DMS53 treated with DMSO at 0.1 percent for 48 hours (cell line): ENCODE data around the gene GTPBP3.

Experiments
- DNase-seq: peaks from one replicate; lab custom pipeline; 2025; ENCODE audit not compliant: unreplicated experiment; lab: John Stamatoyannopoulos, UW

The GTPBP3 gene

DNA sequence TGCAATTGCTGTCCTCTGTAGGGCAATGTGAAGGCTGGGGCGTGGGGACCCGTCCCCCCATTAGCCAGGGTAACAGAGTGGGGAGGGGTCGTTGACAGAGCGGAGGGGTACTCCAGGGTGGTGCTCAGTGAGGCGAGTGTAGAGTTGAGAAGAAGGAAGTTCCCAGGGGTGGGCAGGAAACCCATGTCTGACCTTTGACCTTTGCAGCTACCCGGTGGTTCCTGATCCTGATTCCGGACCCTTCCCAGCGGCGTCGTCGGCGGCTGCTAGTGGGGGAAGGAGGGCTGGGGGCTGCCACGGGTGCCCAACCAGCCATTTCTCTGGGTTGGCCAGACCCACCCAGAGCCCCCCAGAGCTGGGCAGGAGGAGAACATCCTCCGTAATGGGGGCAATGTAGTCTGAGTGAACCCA, 41.9 kb downstream of the GTPBP3 start:
- DNase-seq: no peak

DNA sequence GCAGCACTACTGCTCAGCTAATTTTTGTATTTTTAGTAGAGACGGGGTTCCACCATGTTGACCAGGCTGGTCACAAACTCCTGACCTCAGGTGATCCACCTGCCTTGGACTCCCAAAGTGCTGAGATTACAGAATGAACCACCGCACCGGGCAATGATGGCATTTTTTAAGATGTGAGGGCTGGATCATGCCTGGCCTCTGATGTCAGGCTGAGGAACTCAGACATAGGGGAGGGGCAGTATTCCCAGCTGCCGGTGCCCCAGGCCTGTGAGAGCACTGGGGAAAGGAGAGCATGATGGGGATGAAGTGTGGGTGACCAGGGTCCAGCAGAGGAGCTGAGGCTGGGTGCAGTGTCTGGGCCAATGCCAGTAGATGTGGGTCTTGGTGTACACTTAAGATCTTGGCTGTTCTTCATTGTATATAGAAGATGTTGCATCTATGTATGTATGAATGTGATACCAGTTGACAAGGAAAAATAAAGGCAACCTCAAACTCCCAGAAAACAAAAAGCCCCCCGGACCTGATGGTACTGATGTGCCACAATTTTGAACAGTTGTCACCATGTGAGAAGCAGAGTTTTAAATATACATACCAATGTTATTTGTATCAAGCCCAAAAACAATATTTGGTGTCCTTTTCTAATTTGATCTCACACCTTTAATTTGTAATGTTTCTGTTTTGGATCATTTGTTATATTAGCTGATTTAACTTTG, 43.2 kb downstream of the GTPBP3 start:
- DNase-seq: no peak

DNA sequence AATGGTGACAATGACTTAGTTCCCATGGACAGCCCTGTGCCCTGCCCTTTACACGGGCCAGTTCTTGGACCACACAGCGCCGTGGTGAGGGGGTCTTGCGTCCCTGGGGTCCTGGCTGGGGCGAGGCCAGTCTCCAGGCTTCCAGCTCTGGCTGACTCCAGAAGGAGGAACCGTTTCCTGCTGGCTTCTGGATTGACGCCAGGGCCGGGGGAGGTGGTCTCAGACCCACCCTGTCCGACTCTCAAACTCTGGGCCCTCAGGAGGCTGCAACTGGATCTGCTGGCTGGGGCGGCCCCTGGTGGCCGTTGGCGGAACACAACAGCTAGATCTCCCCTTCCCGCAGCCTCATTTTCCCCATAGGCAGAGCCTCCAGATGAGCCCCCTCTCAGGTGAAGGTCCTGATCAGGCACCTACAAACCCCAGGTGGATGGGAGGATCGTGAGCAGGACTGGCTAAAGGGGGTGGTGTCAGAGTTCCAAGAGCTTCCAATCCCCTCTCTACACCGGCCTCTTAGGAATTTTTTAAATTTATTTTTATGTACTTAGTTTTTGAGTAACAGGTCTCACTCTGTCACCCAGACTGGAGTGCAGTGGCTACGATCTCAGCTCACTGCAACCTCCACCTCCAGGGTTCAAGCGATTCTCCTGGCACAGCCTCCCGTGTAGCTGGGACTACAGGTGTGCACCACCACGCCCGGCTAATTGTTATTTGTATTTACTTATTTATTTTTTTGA, 48.7 kb downstream of the GTPBP3 start:
- peak; percentile 5 for DNase-seq

DNA sequence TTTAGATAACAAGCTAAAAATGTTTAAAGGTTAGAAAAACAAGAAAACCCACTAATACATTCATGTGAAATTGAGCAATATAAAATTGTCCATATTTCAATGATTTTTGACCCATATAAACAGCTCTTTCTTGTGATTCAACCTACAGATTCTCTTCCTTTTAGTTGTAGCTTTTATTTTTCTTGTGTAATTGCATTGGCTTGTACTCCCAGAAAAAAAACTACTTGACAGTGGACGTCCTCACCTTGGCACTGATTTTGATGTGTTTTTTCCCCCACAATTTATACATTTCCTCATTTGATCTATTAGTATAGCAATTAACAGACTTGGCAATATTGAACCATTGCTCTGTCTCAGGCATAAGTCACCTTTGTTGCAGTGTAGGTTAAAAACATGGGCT, 51.9 kb downstream of the GTPBP3 start:
- DNase-seq: no peak

DNA sequence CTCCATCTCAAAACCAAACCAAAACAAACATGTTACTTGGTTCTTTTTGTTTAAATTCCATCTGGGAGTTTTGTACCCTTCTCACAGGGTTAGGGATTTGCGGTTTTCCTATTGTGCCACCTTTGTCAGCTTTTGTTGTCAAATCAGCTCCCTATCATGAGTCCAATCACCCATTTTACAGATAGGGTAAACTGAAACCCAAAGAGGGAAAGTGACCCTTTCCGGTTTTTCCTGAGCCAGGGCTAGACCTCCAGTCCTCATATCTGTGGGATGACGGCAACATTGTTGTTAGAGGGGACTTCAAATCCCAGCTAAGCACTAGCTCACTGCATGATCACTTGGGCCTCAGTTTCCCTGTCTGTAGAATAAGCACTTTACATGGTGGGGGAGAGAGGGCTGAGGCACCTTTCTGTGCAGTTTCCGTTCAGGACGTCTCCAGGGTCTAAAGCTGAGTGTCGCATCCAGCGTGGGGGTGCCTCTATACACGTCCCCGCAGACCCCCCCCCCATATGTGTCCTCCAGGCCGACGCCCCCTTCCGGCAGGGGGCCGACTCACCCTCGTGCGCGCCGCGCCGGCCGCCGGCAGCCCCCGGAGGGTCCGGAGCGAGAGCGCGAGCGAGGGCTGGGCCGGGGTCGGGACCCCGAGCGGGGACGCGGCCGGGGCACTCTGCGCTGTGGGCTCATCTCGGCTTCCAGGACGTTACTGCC, 52.8 kb downstream of the GTPBP3 start:
- DNase-seq: no peak

DNA sequence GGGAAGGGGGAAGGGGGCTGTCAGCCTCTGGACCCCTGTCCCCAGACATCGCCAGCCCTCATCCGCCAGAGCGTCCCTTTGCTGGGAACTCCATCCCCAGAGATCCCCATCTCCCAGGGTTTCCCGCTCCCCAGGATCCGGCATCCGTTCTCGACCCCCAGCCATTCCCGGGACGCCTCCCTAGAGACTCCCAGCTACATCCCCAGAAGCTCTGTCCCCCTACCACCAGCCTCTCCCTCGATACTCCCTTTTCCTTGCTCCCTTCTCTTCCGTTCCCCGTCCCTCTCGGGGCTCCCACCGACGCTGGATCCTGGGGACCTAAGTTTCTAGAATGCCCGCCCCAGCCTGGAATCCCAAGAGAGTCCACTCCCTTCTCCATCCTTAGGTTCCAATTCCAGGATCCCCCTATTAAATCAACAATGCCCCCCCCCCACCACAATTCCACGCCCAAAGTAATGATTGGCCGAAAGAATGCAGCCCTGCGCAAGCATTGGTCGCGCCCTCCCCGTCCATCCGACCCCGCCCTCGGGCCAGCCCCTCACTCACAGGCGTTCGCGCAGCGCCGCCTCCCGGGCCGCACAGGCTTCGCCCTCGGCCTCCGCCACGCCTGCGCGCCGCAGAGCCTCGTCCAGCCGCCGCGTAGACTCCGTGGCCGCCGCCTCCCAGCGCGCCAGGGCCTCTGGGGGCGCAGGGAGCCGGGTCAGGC, 53.5 kb downstream of the GTPBP3 start:
- peak; percentile 16 for DNase-seq

DNA sequence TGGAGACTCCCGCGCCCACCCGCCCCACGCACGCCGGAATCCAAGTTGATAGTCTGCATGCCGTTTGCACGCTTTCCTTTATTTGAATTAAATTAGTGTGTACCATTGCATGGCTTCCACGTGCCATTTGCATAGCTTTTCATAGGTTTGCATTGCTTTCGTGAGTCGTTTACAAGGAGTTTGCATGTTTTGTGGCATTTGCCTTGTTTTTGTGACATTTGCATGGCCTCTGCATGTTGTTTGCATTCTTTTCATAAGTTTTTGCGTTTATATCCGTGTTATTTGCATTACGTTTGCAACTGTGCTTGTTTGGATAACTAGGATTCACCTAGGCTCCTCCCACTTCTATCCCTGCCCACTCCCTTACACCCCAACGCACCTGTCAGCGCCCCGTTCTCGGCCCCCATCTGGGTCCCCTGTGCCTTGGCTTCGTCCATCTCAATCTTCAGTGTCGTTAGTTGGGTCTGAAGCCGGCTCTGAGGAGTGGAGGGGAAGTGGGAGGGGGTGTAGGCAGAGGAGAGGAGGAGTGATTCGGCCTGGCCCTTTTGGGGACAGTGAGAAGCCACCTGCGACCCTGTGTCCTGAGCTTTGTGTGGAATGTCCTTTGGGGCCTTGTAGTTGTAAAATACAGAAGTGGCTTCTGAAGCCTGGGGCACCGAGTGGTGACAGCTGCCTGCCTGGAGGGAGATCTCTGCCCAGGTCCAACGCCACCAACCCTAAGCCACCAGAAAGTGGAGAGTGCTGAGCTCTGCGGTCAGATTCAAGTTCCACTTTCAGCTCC, 54.2 kb downstream of the GTPBP3 start:
- DNase-seq: no peak
